ENCODE results near the gene NBPF6.
"Not testable (repeated sequence)": the region's sequence is repeated elsewhere in the genome, so short reads cannot be mapped to it uniquely, and the experiment has no call there.

The NBPF6 gene

GRCh38 chr1:108478429-108479015 is 28.4 kb downstream of the NBPF6 start:
- TF ChIP-seq POLR2A (IDR thresholded peaks at IDR 0.05; ENCODE audit: low read depth, low read length) (no peak), POU2F2 (IDR thresholded peaks at IDR 0.05; ENCODE audit: low read depth, low read length) (no peak), SPI1 (IDR thresholded peaks at IDR 0.05; ENCODE audit: low read depth, low read length) (no peak), PAX5 (IDR thresholded peaks at IDR 0.05; ENCODE audit: insufficient read depth, low read length, severe bottlenecking) (no peak), TAF1 (IDR thresholded peaks at IDR 0.05; ENCODE audit: low read depth, low read length) (no peak), POLR2AphosphoS5 (IDR thresholded peaks at IDR 0.05; ENCODE audit: low read depth, low read length) (no peak)
- DNase-seq (ENCODE audit: insufficient read length, low spot score) (no peak), FAIRE-seq (no peak)

GRCh38 chr1:108482708-108483107 is 32.6 kb downstream of the NBPF6 start:
- FAIRE-seq (no peak), DNase-seq (ENCODE audit: insufficient read length, low spot score) (no peak)
- TF ChIP-seq POLR2A (IDR thresholded peaks at IDR 0.05; ENCODE audit: low read depth, low read length) (no peak), PAX5 (IDR thresholded peaks at IDR 0.05; ENCODE audit: insufficient read depth, low read length, severe bottlenecking) (no peak), SPI1 (IDR thresholded peaks at IDR 0.05; ENCODE audit: low read depth, low read length) (no peak), TAF1 (IDR thresholded peaks at IDR 0.05; ENCODE audit: low read depth, low read length) (no peak), POLR2AphosphoS5 (IDR thresholded peaks at IDR 0.05; ENCODE audit: low read depth, low read length) (no peak), POU2F2 (IDR thresholded peaks at IDR 0.05; ENCODE audit: low read depth, low read length) (no peak)

- FAIRE-seq; DNase-seq (ENCODE audit: insufficient read length, low spot score): not testable (repeated sequence)
Observed at GRCh38 chr1:108485990-108486389, 35.8 kb downstream of the NBPF6 start.

- not testable (repeated sequence) for FAIRE-seq; DNase-seq (ENCODE audit: insufficient read length, low spot score)
Observed at GRCh38 chr1:108486707-108487106, 36.6 kb downstream of the NBPF6 start.

- DNase-seq (ENCODE audit: insufficient read length, low spot score); FAIRE-seq: not testable (repeated sequence)
Observed at GRCh38 chr1:108495008-108495407, 44.9 kb downstream of the NBPF6 start.

GRCh38 chr1:108496856-108497255 is 46.7 kb downstream of the NBPF6 start:
- not testable (repeated sequence) for DNase-seq (ENCODE audit: insufficient read length, low spot score); FAIRE-seq

- TF ChIP-seq TAF1 (IDR thresholded peaks at IDR 0.05; ENCODE audit: low read depth, low read length) (no peak), POLR2AphosphoS5 (IDR thresholded peaks at IDR 0.05; ENCODE audit: low read depth, low read length) (no peak), PAX5 (IDR thresholded peaks at IDR 0.05; ENCODE audit: insufficient read depth, low read length, severe bottlenecking) (no peak)
- FAIRE-seq (no peak), DNase-seq (ENCODE audit: insufficient read length, low spot score) (no peak)
Observed at GRCh38 chr1:108502138-108502537, 52.0 kb downstream of the NBPF6 start.

- DNase-seq (ENCODE audit: insufficient read length, low spot score), result no peak
- no peak for TF ChIP-seq POLR2A (IDR thresholded peaks at IDR 0.05; ENCODE audit: low read depth, low read length)
- TF ChIP-seq POLR2AphosphoS5 (IDR thresholded peaks at IDR 0.05; ENCODE audit: low read depth, low read length), result no peak
- TF ChIP-seq SPI1 (IDR thresholded peaks at IDR 0.05; ENCODE audit: low read depth, low read length), result no peak
- TF ChIP-seq POU2F2 (IDR thresholded peaks at IDR 0.05; ENCODE audit: low read depth, low read length), result no peak
- TF ChIP-seq TAF1 (IDR thresholded peaks at IDR 0.05; ENCODE audit: low read depth, low read length), result no peak
- TF ChIP-seq PAX5 (IDR thresholded peaks at IDR 0.05; ENCODE audit: insufficient read depth, low read length, severe bottlenecking), result no peak
- no peak for FAIRE-seq
Observed at GRCh38 chr1:108502624-108503023, 52.5 kb downstream of the NBPF6 start.

- DNase-seq (ENCODE audit: insufficient read length, low spot score), result no peak
- no peak for FAIRE-seq
- TF ChIP-seq POLR2A (IDR thresholded peaks at IDR 0.05; ENCODE audit: low read depth, low read length) (no peak), POU2F2 (IDR thresholded peaks at IDR 0.05; ENCODE audit: low read depth, low read length) (no peak), POLR2AphosphoS5 (IDR thresholded peaks at IDR 0.05; ENCODE audit: low read depth, low read length) (no peak), TAF1 (IDR thresholded peaks at IDR 0.05; ENCODE audit: low read depth, low read length) (no peak), SPI1 (IDR thresholded peaks at IDR 0.05; ENCODE audit: low read depth, low read length) (no peak), PAX5 (IDR thresholded peaks at IDR 0.05; ENCODE audit: insufficient read depth, low read length, severe bottlenecking) (no peak)
Observed at GRCh38 chr1:108503062-108503733, 53.1 kb downstream of the NBPF6 start.

- TF ChIP-seq POU2F2 (IDR thresholded peaks at IDR 0.05; ENCODE audit: low read depth, low read length) (no peak), PAX5 (IDR thresholded peaks at IDR 0.05; ENCODE audit: insufficient read depth, low read length, severe bottlenecking) (no peak), POLR2AphosphoS5 (IDR thresholded peaks at IDR 0.05; ENCODE audit: low read depth, low read length) (no peak), SPI1 (IDR thresholded peaks at IDR 0.05; ENCODE audit: low read depth, low read length) (no peak), POLR2A (IDR thresholded peaks at IDR 0.05; ENCODE audit: low read depth, low read length) (no peak), TAF1 (IDR thresholded peaks at IDR 0.05; ENCODE audit: low read depth, low read length) (no peak)
- DNase-seq (ENCODE audit: insufficient read length, low spot score) (no peak), FAIRE-seq (peak; percentile 52)
Observed at GRCh38 chr1:108504447-108504846, 54.3 kb downstream of the NBPF6 start.

GRCh38 chr1:108505763-108506070 is 55.6 kb downstream of the NBPF6 start:
- DNase-seq (ENCODE audit: insufficient read length, low spot score) (no peak), FAIRE-seq (no peak)
- TF ChIP-seq SPI1 (IDR thresholded peaks at IDR 0.05; ENCODE audit: low read depth, low read length) (no peak), PAX5 (IDR thresholded peaks at IDR 0.05; ENCODE audit: insufficient read depth, low read length, severe bottlenecking) (no peak), POLR2AphosphoS5 (IDR thresholded peaks at IDR 0.05; ENCODE audit: low read depth, low read length) (no peak)
